IMR-90 (cell line): Measurements from ENCODE around the gene MAP7. TPM values are rescaled to one million over a fixed set of nuclear protein-coding genes. Genes with fewer than 3 reads are reported as not detected.

ENCODE experiments used
- ATAC-seq: fragments of 200-7000 bp; cut with Tn5 transposase; 2 replicates; pipeline ENCODE4 v1.9.1; 2020; ENCODE audit warnings: low read depth, mild to moderate bottlenecking, moderate library complexity
- BruUV-seq: library from RNA; stranded (reverse); fragments of 400-500 nt; replicated peaks from 2 replicates; lab custom pipeline; 2021; lab: Mats Ljungman, UMichigan
- CTCF ChIA-PET: fragments of 300-600 bp; formaldehyde crosslinking; extraction: SDS; loops from one replicate; lab custom pipeline; 2021; ENCODE audit warnings: antibody characterized with exemption; lab: Yijun Ruan, JAX
- POLR2A ChIA-PET: fragments of 300-600 bp; sonication (Branson Sonifier 250); formaldehyde crosslinking; loops from one replicate; lab custom pipeline; 2022; ENCODE audit warnings: antibody characterized with exemption; ENCODE audit not compliant: unreplicated experiment; lab: Charles Lee
- DNase-seq: peaks from one replicate; pipeline ENCODE4 v3.0.0; 2013
- H2AFZ ChIP-seq: replicated peaks from 2 replicates; pipeline ENCODE3; 2013; ENCODE audit warnings: low read length, mild to moderate bottlenecking; ENCODE audit not compliant: poor library complexity
- H2AK5ac ChIP-seq: 2 replicates; pipeline ENCODE4 v1.6.1; 2013; ENCODE audit warnings: low read depth, low read length, inconsistent platforms
- H2AK9ac ChIP-seq: replicated peaks from 2 replicates; pipeline ENCODE3; 2013; ENCODE audit warnings: mild to moderate bottlenecking, low read depth, low read length, moderate library complexity; ENCODE audit not compliant: poor library complexity
- H2BK120ac ChIP-seq: 2 replicates; pipeline ENCODE4 v1.6.1; 2013; ENCODE audit warnings: low read depth, low read length, inconsistent platforms
- H2BK15ac ChIP-seq: 3 replicates; pipeline ENCODE4 v1.6.1; 2013; ENCODE audit warnings: low read depth, low read length, inconsistent platforms
- H2BK20ac ChIP-seq: 2 replicates; pipeline ENCODE4 v1.6.1; 2013; ENCODE audit warnings: low read depth, mild to moderate bottlenecking, inconsistent platforms, low read length, moderate library complexity
- H2BK5ac ChIP-seq: 2 replicates; pipeline ENCODE4 v1.6.1; 2013; ENCODE audit warnings: mild to moderate bottlenecking, low read depth, low read length, inconsistent platforms; ENCODE audit not compliant: poor library complexity, severe bottlenecking
- H3K14ac ChIP-seq: replicated peaks from 2 replicates; pipeline ENCODE4 v1.6.1; 2013; ENCODE audit warnings: low read depth, low read length, inconsistent platforms
- H3K18ac ChIP-seq: 2 replicates; pipeline ENCODE4 v1.6.1; 2013; ENCODE audit warnings: low read depth, low read length, control low read depth
- H3K23ac ChIP-seq: 2 replicates; pipeline ENCODE4 v1.6.1; 2013; ENCODE audit warnings: low read depth, low read length, inconsistent platforms
- H3K27ac ChIP-seq: 2 replicates; pipeline ENCODE4 v1.5.1; 2013; ENCODE audit warnings: mild to moderate bottlenecking, control low read depth, low read length; ENCODE audit not compliant: insufficient read depth
- H3K27me3 ChIP-seq: 2 replicates; pipeline ENCODE4 v1.6.1; 2013; ENCODE audit warnings: low read length; ENCODE audit not compliant: control insufficient read depth, insufficient read depth
- H3K36me3 ChIP-seq: 2 replicates; pipeline ENCODE4 v1.6.1; 2013; ENCODE audit warnings: low read length, mixed read lengths; ENCODE audit not compliant: control insufficient read depth, insufficient read depth
- H3K4ac ChIP-seq: 2 replicates; pipeline ENCODE4 v1.6.1; 2013; ENCODE audit warnings: low read depth, low read length, inconsistent platforms
- H3K4me1 ChIP-seq: 2 replicates; pipeline ENCODE4 v1.6.1; 2013; ENCODE audit warnings: low read length, mixed read lengths; ENCODE audit not compliant: control insufficient read depth, insufficient read depth
- H3K4me2 ChIP-seq: 2 replicates; pipeline ENCODE4 v1.6.1; 2013; ENCODE audit warnings: low read depth, mild to moderate bottlenecking, control low read depth, low read length, moderate library complexity
- H3K4me3 ChIP-seq: 2 replicates; pipeline ENCODE4 v1.5.1; 2013; ENCODE audit warnings: low read depth, mild to moderate bottlenecking, control low read depth, low read length, moderate library complexity; ENCODE audit not compliant: insufficient read depth
- H3K56ac ChIP-seq: 2 replicates; pipeline ENCODE4 v1.6.1; 2013; ENCODE audit warnings: low read length, inconsistent platforms; ENCODE audit not compliant: insufficient read depth; ENCODE audit errors: extremely low read depth
- H3K79me1 ChIP-seq, 2 experiments: 2 replicates each; pipeline ENCODE4 v1.6.1; 2013; ENCODE audit warnings: low read length in 2 of 2, inconsistent platforms in 1 of 2, low read depth in 1 of 2
- H3K9ac ChIP-seq: 2 replicates; pipeline ENCODE4 v1.6.1; 2013; ENCODE audit warnings: low read depth, low read length, control low read depth
- H3K9me1 ChIP-seq: 2 replicates; pipeline ENCODE4 v1.6.1; 2013; ENCODE audit warnings: low read length, inconsistent platforms; ENCODE audit not compliant: insufficient read depth
- H3K9me3 ChIP-seq: 2 replicates; pipeline ENCODE4 v1.6.1; 2013; ENCODE audit warnings: low read length; ENCODE audit not compliant: control insufficient read depth, insufficient read depth
- H4K20me1 ChIP-seq: 2 replicates; pipeline ENCODE4 v1.6.1; 2013; ENCODE audit warnings: low read length, inconsistent platforms; ENCODE audit not compliant: insufficient read depth
- H4K5ac ChIP-seq: 2 replicates; pipeline ENCODE4 v1.6.1; 2013; ENCODE audit warnings: mild to moderate bottlenecking, low read depth, low read length, control low read depth
- H4K8ac ChIP-seq, 2 experiments: 2 replicates each; pipeline ENCODE4 v1.6.1; 2013; ENCODE audit warnings: low read depth in 2 of 2, low read length in 2 of 2, control low read depth in 1 of 2, inconsistent platforms in 1 of 2
- H4K91ac ChIP-seq: 2 replicates; pipeline ENCODE4 v1.6.1; 2013; ENCODE audit warnings: low read depth, low read length, inconsistent platforms; ENCODE audit not compliant: insufficient read depth
- BHLHE40 ChIP-seq: fragments of 150-350 bp; IDR thresholded peaks from 2 replicates; pipeline ENCODE4 v1.6.1; 2016; ENCODE audit warnings: mild to moderate bottlenecking, low read depth, low read length
- CHD1 ChIP-seq: IDR thresholded peaks from 2 replicates; pipeline ENCODE4 v1.6.1; 2012; ENCODE audit warnings: low read depth, low read length, improper control_type of control experiment
- FOS ChIP-seq: fragments of 150-350 bp; IDR thresholded peaks from 2 replicates; pipeline ENCODE4 v1.6.1; 2016; ENCODE audit warnings: low read depth, low read length
- MAFK ChIP-seq: IDR thresholded peaks from 2 replicates; pipeline ENCODE4 v1.6.1; 2012; ENCODE audit warnings: low read depth, low read length, improper control_type of control experiment
- MAZ ChIP-seq: IDR thresholded peaks from 2 replicates; pipeline ENCODE4 v1.6.1; 2012; ENCODE audit warnings: low read depth, mild to moderate bottlenecking, low read length, improper control_type of control experiment, moderate library complexity, borderline replicate concordance
- MXI1 ChIP-seq: IDR thresholded peaks from 2 replicates; pipeline ENCODE4 v1.6.1; 2012; ENCODE audit warnings: low read depth, mild to moderate bottlenecking, low read length, moderate library complexity, borderline replicate concordance
- NFE2L2 ChIP-seq: fragments of 150-350 bp; IDR thresholded peaks from 2 replicates; pipeline ENCODE4 v1.6.1; 2016; ENCODE audit warnings: low read depth, mild to moderate bottlenecking, low read length
- POLR2A ChIP-seq: IDR thresholded peaks from 2 replicates; pipeline ENCODE4 v1.6.1; 2012; ENCODE audit warnings: mild to moderate bottlenecking, low read depth, low read length
- RAD21 ChIP-seq: IDR thresholded peaks from 2 replicates; pipeline ENCODE4 v1.6.1; 2012; ENCODE audit warnings: low read length, improper control_type of control experiment
- RCOR1 ChIP-seq: IDR thresholded peaks from 2 replicates; pipeline ENCODE4 v1.6.1; 2012; ENCODE audit warnings: mild to moderate bottlenecking, low read length, improper control_type of control experiment; ENCODE audit not compliant: insufficient replicate concordance
- RFX5 ChIP-seq: IDR thresholded peaks from 2 replicates; pipeline ENCODE4 v1.8.0; 2012; ENCODE audit warnings: low read depth, mild to moderate bottlenecking, low read length, moderate library complexity
- SMC3 ChIP-seq: fragments of 150-350 bp; IDR thresholded peaks from 2 replicates; pipeline ENCODE4 v1.6.1; 2016; ENCODE audit warnings: low read depth, mild to moderate bottlenecking, antibody characterized with exemption, low read length, moderate library complexity
- WGBS, 2 experiments: methylation state at CpG; one replicate each; pipeline versions ENCODE4 v1.1.5 to v1.1.7; 2013; ENCODE audit warnings: missing lambda C conversion rate in 2 of 2; ENCODE audit not compliant: insufficient read length in 1 of 2; ENCODE audit errors: extremely low coverage in 2 of 2; 5-methylcytosine and 5-hydroxymethylcytosine counted together
- dilution Hi-C: fragments of 300-500 bp; cut with HindIII; formaldehyde crosslinking; loops from one replicate; pipeline ENCODE4 v1.14.3; 2018; ENCODE audit warnings: low sequenced_read_pairs; ENCODE audit not compliant: unreplicated experiment
- in situ Hi-C: fragments of 300-500 bp; cut with MboI; formaldehyde crosslinking; loops from 3 replicates; pipeline ENCODE4 v1.14.3; 2019; ENCODE audit warnings: low sequenced_read_pairs, inconsistent platforms, mixed read lengths
- intact Hi-C: fragments of 100-400 bp; cut with micrococcal nuclease; formaldehyde crosslinking; loops from 2 replicates; pipeline ENCODE4 v1.10.0; 2022
- polyA plus RNA-seq, 3 experiments: library from polyadenylated mRNA; depleted of rRNA; stranded (reverse); fragments of >200 nt; gene quantifications; 2 replicates each; pipeline ENCODE4 v1.2.3, GENCODE V29; 2012; ENCODE audit warnings: low replicate concordance in 1 of 3
- total RNA-seq: library from RNA; depleted of rRNA; stranded (reverse); fragments of >200 nt; gene quantifications from 2 replicates; pipeline ENCODE4 v1.2.3, GENCODE V29; 2012
- TF ChIP-seq, protein P1 (sequence below): conservative IDR thresholded peaks from 2 replicates; pipeline ENCODE4 v1.5.1; 2012; ENCODE audit warnings: mild to moderate bottlenecking, low read depth, low read length, improper control_type of control experiment
- TF ChIP-seq, protein P2 (sequence below): fragments of 150-350 bp; IDR thresholded peaks from 2 replicates; pipeline ENCODE4 v1.6.1; 2016; ENCODE audit warnings: low read depth, mild to moderate bottlenecking, low read length, moderate library complexity, borderline replicate concordance

The MAP7 gene
- total and polyA plus RNA-seq, 2 of the 4 experiments (the other 2 are of a cell fraction): 0.19 to 0.36 TPM

GRCh38 chr6:136474241-136474640 is 76.0 kb downstream of the MAP7 start:
- no peak overlapping the region for H3K14ac ChIP-seq
- H3K9ac ChIP-seq: no peak overlapping the region
- H3K4me2 ChIP-seq: no peak overlapping the region
- no peak overlapping the region for H2AK9ac ChIP-seq
- no peak overlapping the region for H2AFZ ChIP-seq
- no peak for DNase-seq
- H2BK20ac ChIP-seq: no peak overlapping the region
- no peak overlapping the region for H2BK15ac ChIP-seq
- no peak overlapping the region for H4K91ac ChIP-seq
- no peaks in the 10 kb centered on the region for H3K9me1 ChIP-seq
- no peaks in the 10 kb centered on the region for H3K4me1 ChIP-seq
- H3K9me3 ChIP-seq: no peaks in the 10 kb centered on the region
- no peak overlapping the region for H3K56ac ChIP-seq
- intact Hi-C loops: no loop called here
- H3K27me3 ChIP-seq: peaks cover 3% of the 10 kb centered on the region
- no peaks in the 10 kb centered on the region for H4K20me1 ChIP-seq
- TF ChIP-seq, protein P1, sequence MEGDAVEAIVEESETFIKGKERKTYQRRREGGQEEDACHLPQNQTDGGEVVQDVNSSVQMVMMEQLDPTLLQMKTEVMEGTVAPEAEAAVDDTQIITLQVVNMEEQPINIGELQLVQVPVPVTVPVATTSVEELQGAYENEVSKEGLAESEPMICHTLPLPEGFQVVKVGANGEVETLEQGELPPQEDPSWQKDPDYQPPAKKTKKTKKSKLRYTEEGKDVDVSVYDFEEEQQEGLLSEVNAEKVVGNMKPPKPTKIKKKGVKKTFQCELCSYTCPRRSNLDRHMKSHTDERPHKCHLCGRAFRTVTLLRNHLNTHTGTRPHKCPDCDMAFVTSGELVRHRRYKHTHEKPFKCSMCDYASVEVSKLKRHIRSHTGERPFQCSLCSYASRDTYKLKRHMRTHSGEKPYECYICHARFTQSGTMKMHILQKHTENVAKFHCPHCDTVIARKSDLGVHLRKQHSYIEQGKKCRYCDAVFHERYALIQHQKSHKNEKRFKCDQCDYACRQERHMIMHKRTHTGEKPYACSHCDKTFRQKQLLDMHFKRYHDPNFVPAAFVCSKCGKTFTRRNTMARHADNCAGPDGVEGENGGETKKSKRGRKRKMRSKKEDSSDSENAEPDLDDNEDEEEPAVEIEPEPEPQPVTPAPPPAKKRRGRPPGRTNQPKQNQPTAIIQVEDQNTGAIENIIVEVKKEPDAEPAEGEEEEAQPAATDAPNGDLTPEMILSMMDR: no peak
- TF ChIP-seq MAZ: no peak
- no peak for TF ChIP-seq RCOR1
- TF ChIP-seq RFX5: no peak
- TF ChIP-seq CHD1: no peak
- TF ChIP-seq RAD21: no peak
- no peak for TF ChIP-seq POLR2A
- TF ChIP-seq MXI1: no peak
- no peak for TF ChIP-seq MAFK
- TF ChIP-seq, protein P2, sequence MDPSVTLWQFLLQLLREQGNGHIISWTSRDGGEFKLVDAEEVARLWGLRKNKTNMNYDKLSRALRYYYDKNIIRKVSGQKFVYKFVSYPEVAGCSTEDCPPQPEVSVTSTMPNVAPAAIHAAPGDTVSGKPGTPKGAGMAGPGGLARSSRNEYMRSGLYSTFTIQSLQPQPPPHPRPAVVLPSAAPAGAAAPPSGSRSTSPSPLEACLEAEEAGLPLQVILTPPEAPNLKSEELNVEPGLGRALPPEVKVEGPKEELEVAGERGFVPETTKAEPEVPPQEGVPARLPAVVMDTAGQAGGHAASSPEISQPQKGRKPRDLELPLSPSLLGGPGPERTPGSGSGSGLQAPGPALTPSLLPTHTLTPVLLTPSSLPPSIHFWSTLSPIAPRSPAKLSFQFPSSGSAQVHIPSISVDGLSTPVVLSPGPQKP: no peak
- TF ChIP-seq FOS: no peak
- TF ChIP-seq BHLHE40: no peak
- TF ChIP-seq SMC3: no peak
- no peak for TF ChIP-seq NFE2L2
- no peak overlapping the region for H3K27ac ChIP-seq
- no peak overlapping the region for H3K18ac ChIP-seq
- CTCF ChIA-PET: no interaction called here
- no peak for ATAC-seq
- POLR2A ChIA-PET: no interaction called here
- no peaks in the 10 kb centered on the region for H3K79me1 ChIP-seq
- H3K23ac ChIP-seq: no peak overlapping the region
- no peak overlapping the region for H2AK5ac ChIP-seq
- BruUV-seq: no TSS peak
- no peak overlapping the region for H4K5ac ChIP-seq
- WGBS, 2 experiments: 72% methylated on average over 3 of the region's 6 CpGs; no CpG with 5 or more reads in 1 of the 2 experiments
- no peaks in the 10 kb centered on the region for H3K36me3 ChIP-seq
- dilution Hi-C loops: no loop called here
- no peak overlapping the region for H4K8ac ChIP-seq
- no peak overlapping the region for H2BK120ac ChIP-seq
- H3K4me3 ChIP-seq: no peak overlapping the region
- H2BK5ac ChIP-seq: no peak overlapping the region
- in situ Hi-C loops: no loop called here
- no peak overlapping the region for H3K4ac ChIP-seq
